Activated CD4-positive, CD25-positive, alpha-beta regulatory T cell (primary cell): ENCODE data around the gene SLC11A1.

Experiments used
- DNase-seq, 4 experiments: peaks; one replicate each; lab custom pipeline; 2025; lab: John Stamatoyannopoulos, UW

The SLC11A1 gene

GRCh38 chr2:218405086-218405745 lies 23.1 kb downstream of the SLC11A1 start:
- no peak for DNase-seq

- DNase-seq: no peak
Measured at GRCh38 chr2:218405746-218406208, 23.7 kb downstream of the SLC11A1 start.

- peak; percentile 82 to 91 (median 86) for DNase-seq
Measured at GRCh38 chr2:218406209-218406948, 24.3 kb downstream of the SLC11A1 start.

GRCh38 chr2:218406949-218407618 lies 25.0 kb downstream of the SLC11A1 start:
- peak in 1 of 4 experiments; percentile 17 for DNase-seq

GRCh38 chr2:218407717-218408116 lies 25.6 kb downstream of the SLC11A1 start:
- DNase-seq: no peak

GRCh38 chr2:218418321-218418716 lies 36.2 kb downstream of the SLC11A1 start:
- DNase-seq: no peak

GRCh38 chr2:218418717-218419458 lies 36.8 kb downstream of the SLC11A1 start, which contains the start of gene VIL1:
VIL1 (plus strand) TSS chr2:218419123; CDS start chr2:218423779, 4,656 bp downstream.
- no peak for DNase-seq

- no peak for DNase-seq
Measured at GRCh38 chr2:218419630-218420216, 37.6 kb downstream of the SLC11A1 start.

- no peak for DNase-seq
Measured at GRCh38 chr2:218421027-218421426, 39.0 kb downstream of the SLC11A1 start.

GRCh38 chr2:218422403-218423086 lies 40.5 kb downstream of the SLC11A1 start:
- DNase-seq: no peak

GRCh38 chr2:218423584-218423983 lies 41.5 kb downstream of the SLC11A1 start:
- no peak for DNase-seq

- DNase-seq: no peak
Measured at GRCh38 chr2:218425531-218425930, 43.5 kb downstream of the SLC11A1 start.

- DNase-seq: no peak
Measured at GRCh38 chr2:218427741-218428140, 45.7 kb downstream of the SLC11A1 start.

GRCh38 chr2:218428846-218429558 lies 46.9 kb downstream of the SLC11A1 start:
- no peak for DNase-seq

GRCh38 chr2:218429911-218430692 lies 48.0 kb downstream of the SLC11A1 start:
- no peak for DNase-seq

GRCh38 chr2:218430721-218431120 lies 48.6 kb downstream of the SLC11A1 start:
- DNase-seq: no peak

GRCh38 chr2:218431878-218432277 lies 49.8 kb downstream of the SLC11A1 start:
- DNase-seq: no peak

GRCh38 chr2:218432676-218433365 lies 50.7 kb downstream of the SLC11A1 start:
- no peak for DNase-seq

GRCh38 chr2:218434456-218434855 lies 52.4 kb downstream of the SLC11A1 start:
- DNase-seq: no peak
